ENCODE results near the gene GOLIM4.

The GOLIM4 gene

DNA sequence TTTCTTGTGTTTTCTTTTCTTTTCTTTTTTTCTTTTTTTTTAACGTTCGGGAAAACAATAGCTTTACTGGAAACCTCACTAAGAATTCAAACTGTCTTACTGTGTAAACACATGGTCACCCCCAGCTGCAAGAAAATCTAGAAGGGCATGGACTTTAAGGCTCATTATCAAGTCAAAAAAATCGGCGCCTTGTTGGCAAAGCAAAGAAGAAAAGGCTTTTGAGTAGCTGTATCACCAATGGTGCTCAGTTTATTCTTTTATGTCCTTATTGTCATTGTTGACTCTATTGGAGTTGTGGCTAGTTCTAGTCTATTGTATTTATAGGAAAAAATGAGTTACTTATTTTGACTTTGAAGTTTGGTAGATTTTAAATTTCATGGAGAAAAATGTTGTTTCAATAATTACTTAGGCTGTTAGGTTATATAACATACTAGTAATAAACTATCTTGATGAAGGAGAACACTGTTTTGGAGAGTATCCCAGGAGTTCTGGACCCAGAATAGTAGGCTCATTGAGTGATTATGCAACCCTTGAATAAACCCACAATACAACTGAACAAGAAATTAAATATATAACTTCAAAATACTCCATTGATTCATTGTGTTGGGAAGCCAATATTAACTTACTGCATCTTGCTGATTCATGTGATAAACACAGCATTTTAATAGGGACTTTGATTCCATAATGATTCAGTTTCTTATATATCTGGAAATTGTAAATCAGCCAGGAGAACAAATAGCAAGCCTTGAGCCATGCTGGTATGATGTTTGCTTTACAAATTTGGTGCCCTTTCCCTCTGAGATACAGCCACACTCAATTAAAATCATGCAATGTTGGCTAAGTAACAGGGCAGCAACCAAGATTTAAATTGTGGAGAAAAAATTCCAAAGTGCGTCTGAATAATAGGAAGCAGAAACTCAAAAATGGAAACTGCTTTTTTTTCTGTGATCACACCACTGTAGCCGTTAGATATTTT is 27.8 kb upstream of the GOLIM4 start:
- Histone ChIP-seq H3K27me3 (ENCODE audit: insufficient read depth, low read length) (no peaks in the 10 kb centered on the region), H3K36me3 (ENCODE audit: insufficient read depth, low read length) (no peaks in the 10 kb centered on the region), H3K4me3 (ENCODE audit: low read depth, low read length) (no peak overlapping the region), H3K79me2 (ENCODE audit: control insufficient read depth, insufficient read depth, low read length, unreplicated experiment) (no peaks in the 10 kb centered on the region), H3K27ac (ENCODE audit: low read depth, low read length) (no peak overlapping the region), H2AFZ (ENCODE audit: low read length, unreplicated experiment) (no peak overlapping the region), H3K4me1 (ENCODE audit: control insufficient read depth, insufficient read depth, low read length, unreplicated experiment) (peaks cover 4% of the 10 kb centered on the region)

GRCh38 chr3:168121184-168122017 is 25.7 kb upstream of the GOLIM4 start:
- H3K4me1 ChIP-seq (ENCODE audit: control insufficient read depth, insufficient read depth, low read length, unreplicated experiment), result peaks cover 12% of the 10 kb centered on the region
- peak overlapping the region; percentile 9 for H2AFZ ChIP-seq (ENCODE audit: low read length, unreplicated experiment)
- no peaks in the 10 kb centered on the region for H3K36me3 ChIP-seq (ENCODE audit: insufficient read depth, low read length)
- no peaks in the 10 kb centered on the region for H3K79me2 ChIP-seq (ENCODE audit: control insufficient read depth, insufficient read depth, low read length, unreplicated experiment)
- no peak overlapping the region for H3K27ac ChIP-seq (ENCODE audit: low read depth, low read length)
- no peaks in the 10 kb centered on the region for H3K27me3 ChIP-seq (ENCODE audit: insufficient read depth, low read length)
- H3K4me3 ChIP-seq (ENCODE audit: low read depth, low read length), result no peak overlapping the region; the same call in 1 of the 2 replicates

GRCh38 chr3:168117853-168118313 is 22.2 kb upstream of the GOLIM4 start:
- no peaks in the 10 kb centered on the region for H3K36me3 ChIP-seq (ENCODE audit: insufficient read depth, low read length)
- H2AFZ ChIP-seq (ENCODE audit: low read length, unreplicated experiment), result peak overlapping the region; percentile 53
- H3K4me1 ChIP-seq (ENCODE audit: control insufficient read depth, insufficient read depth, low read length, unreplicated experiment), result peaks cover 12% of the 10 kb centered on the region
- H3K4me3 ChIP-seq (ENCODE audit: low read depth, low read length), result no peak overlapping the region
- no peak overlapping the region for H3K27ac ChIP-seq (ENCODE audit: low read depth, low read length)
- no peaks in the 10 kb centered on the region for H3K79me2 ChIP-seq (ENCODE audit: control insufficient read depth, insufficient read depth, low read length, unreplicated experiment)
- H3K27me3 ChIP-seq (ENCODE audit: insufficient read depth, low read length), result 0 out of 2 replicates have a peak, but pooled peaks cover 2% of the 10 kb centered on the region

DNA sequence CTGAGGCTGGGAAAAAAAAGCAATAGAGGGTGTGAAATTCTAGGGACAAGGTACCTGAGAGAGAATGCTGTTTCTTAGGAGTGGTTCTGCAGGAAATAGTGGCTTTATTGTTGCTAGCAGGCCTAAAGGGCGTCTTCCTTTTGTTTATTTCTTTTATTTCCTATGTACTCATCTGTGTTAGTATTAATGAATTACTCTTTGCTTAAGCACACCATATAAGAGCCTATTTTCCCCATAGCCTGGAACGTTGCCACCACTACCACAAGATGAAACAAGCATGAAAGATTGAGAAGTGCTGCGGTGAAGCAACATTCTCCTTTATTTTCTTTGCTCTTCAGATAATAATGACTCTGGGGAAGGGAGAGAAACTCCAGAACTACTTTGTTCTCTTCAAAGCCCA is 21.3 kb upstream of the GOLIM4 start:
- no peak overlapping the region for H2AFZ ChIP-seq (ENCODE audit: low read length, unreplicated experiment)
- H3K27me3 ChIP-seq (ENCODE audit: insufficient read depth, low read length), result 0 out of 2 replicates have a peak, but pooled peaks cover 2% of the 10 kb centered on the region
- peaks cover 12% of the 10 kb centered on the region for H3K4me1 ChIP-seq (ENCODE audit: control insufficient read depth, insufficient read depth, low read length, unreplicated experiment)

GRCh38 chr3:168116279-168116678 is 20.6 kb upstream of the GOLIM4 start:
- H3K79me2 ChIP-seq (ENCODE audit: control insufficient read depth, insufficient read depth, low read length, unreplicated experiment), result no peaks in the 10 kb centered on the region
- peaks cover 12% of the 10 kb centered on the region for H3K4me1 ChIP-seq (ENCODE audit: control insufficient read depth, insufficient read depth, low read length, unreplicated experiment)
- no peaks in the 10 kb centered on the region for H3K36me3 ChIP-seq (ENCODE audit: insufficient read depth, low read length)
- H3K4me3 ChIP-seq (ENCODE audit: low read depth, low read length), result no peak overlapping the region
- 0 out of 2 replicates have a peak, but pooled peaks cover 2% of the 10 kb centered on the region for H3K27me3 ChIP-seq (ENCODE audit: insufficient read depth, low read length)
- no peak overlapping the region for H3K27ac ChIP-seq (ENCODE audit: low read depth, low read length)
- H2AFZ ChIP-seq (ENCODE audit: low read length, unreplicated experiment), result no peak overlapping the region

More for the DNA sequence above, 21.3 kb upstream of the GOLIM4 start:
- Histone ChIP-seq H3K36me3 (ENCODE audit: insufficient read depth, low read length) (no peaks in the 10 kb centered on the region), H3K4me3 (ENCODE audit: low read depth, low read length) (no peak overlapping the region), H3K79me2 (ENCODE audit: control insufficient read depth, insufficient read depth, low read length, unreplicated experiment) (no peaks in the 10 kb centered on the region), H3K27ac (ENCODE audit: low read depth, low read length) (no peak overlapping the region)

GRCh38 chr3:168113848-168114247 is 18.1 kb upstream of the GOLIM4 start:
- Histone ChIP-seq H3K27me3 (ENCODE audit: insufficient read depth, low read length) (0 out of 2 replicates have a peak, but pooled peaks cover 2% of the 10 kb centered on the region), H3K27ac (ENCODE audit: low read depth, low read length) (no peak overlapping the region), H3K4me3 (ENCODE audit: low read depth, low read length) (no peak overlapping the region), H2AFZ (ENCODE audit: low read length, unreplicated experiment) (no peak overlapping the region), H3K36me3 (ENCODE audit: insufficient read depth, low read length) (no peaks in the 10 kb centered on the region), H3K4me1 (ENCODE audit: control insufficient read depth, insufficient read depth, low read length, unreplicated experiment) (peaks cover 7% of the 10 kb centered on the region), H3K79me2 (ENCODE audit: control insufficient read depth, insufficient read depth, low read length, unreplicated experiment) (no peaks in the 10 kb centered on the region)

DNA sequence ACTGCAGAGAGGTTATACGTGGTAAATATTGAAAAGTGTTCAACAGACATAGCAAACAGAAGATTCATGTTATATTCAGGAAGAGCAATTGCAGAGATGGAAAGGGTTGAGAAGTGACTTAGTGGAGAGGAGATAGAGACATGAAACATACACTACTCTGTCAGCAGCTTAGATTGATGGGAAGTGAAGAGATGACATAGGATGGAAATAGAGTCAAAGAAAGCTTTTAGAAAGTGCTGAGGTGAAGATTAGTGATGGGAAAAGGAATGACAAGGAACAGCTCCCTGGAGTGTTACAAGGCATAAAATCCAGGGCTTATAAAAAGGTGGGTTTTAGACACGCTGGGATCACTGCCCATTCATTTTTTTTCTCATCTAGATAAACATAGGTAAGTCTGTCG is 17.2 kb upstream of the GOLIM4 start:
- Histone ChIP-seq H3K36me3 (ENCODE audit: insufficient read depth, low read length) (no peaks in the 10 kb centered on the region), H3K4me1 (ENCODE audit: control insufficient read depth, insufficient read depth, low read length, unreplicated experiment) (peaks cover 6% of the 10 kb centered on the region), H3K4me3 (ENCODE audit: low read depth, low read length) (no peak overlapping the region), H3K27me3 (ENCODE audit: insufficient read depth, low read length) (0 out of 2 replicates have a peak, but pooled peaks cover 2% of the 10 kb centered on the region), H2AFZ (ENCODE audit: low read length, unreplicated experiment) (no peak overlapping the region), H3K79me2 (ENCODE audit: control insufficient read depth, insufficient read depth, low read length, unreplicated experiment) (no peaks in the 10 kb centered on the region), H3K27ac (ENCODE audit: low read depth, low read length) (no peak overlapping the region)

GRCh38 chr3:168104361-168104760 is 8.6 kb upstream of the GOLIM4 start:
- no peaks in the 10 kb centered on the region for H3K27me3 ChIP-seq (ENCODE audit: insufficient read depth, low read length)
- no peak overlapping the region for H3K27ac ChIP-seq (ENCODE audit: low read depth, low read length)
- peaks cover 11% of the 10 kb centered on the region for H3K4me1 ChIP-seq (ENCODE audit: control insufficient read depth, insufficient read depth, low read length, unreplicated experiment)
- no peak overlapping the region for H3K4me3 ChIP-seq (ENCODE audit: low read depth, low read length)
- no peaks in the 10 kb centered on the region for H3K79me2 ChIP-seq (ENCODE audit: control insufficient read depth, insufficient read depth, low read length, unreplicated experiment)
- no peaks in the 10 kb centered on the region for H3K36me3 ChIP-seq (ENCODE audit: insufficient read depth, low read length)
- no peak overlapping the region for H2AFZ ChIP-seq (ENCODE audit: low read length, unreplicated experiment)

DNA sequence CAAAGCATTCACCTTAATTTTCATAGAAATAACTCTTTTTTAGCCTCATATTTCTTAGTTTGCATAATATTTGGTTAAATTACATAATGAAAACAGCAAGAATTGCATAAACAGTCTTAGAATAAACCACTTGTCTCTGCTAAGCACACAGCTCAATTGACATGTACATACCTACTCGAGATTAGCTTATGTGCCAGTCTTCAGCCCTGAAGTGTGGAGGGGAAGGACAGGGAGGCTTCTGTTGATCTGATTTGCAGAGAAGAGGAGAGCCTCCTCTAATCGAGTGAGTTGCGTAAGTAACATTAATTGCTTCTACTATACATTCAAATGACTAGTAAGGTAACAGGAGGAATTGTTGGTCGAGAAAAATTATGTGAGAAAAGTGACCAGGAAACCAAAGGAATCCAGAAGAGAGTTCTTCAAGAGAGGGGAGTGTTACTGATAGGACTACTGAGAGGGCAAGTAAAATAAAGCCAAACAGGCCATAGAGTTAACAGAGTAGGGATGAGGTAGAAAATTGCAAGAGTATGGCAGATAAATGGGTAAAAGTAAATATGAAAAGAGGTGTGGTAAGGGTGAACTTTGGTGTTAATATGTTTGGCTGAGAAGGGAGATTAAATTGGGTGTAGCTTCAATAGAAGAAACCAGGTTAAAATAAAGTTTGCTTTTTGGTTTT is 7.1 kb upstream of the GOLIM4 start:
- no peaks in the 10 kb centered on the region for H3K27me3 ChIP-seq (ENCODE audit: insufficient read depth, low read length)
- H3K4me3 ChIP-seq (ENCODE audit: low read depth, low read length), result no peak overlapping the region
- peaks cover 11% of the 10 kb centered on the region for H3K4me1 ChIP-seq (ENCODE audit: control insufficient read depth, insufficient read depth, low read length, unreplicated experiment)
- no peak overlapping the region for H3K27ac ChIP-seq (ENCODE audit: low read depth, low read length)
- H3K36me3 ChIP-seq (ENCODE audit: insufficient read depth, low read length), result no peaks in the 10 kb centered on the region
- no peaks in the 10 kb centered on the region for H3K79me2 ChIP-seq (ENCODE audit: control insufficient read depth, insufficient read depth, low read length, unreplicated experiment)
- H2AFZ ChIP-seq (ENCODE audit: low read length, unreplicated experiment), result no peak overlapping the region

Data from ACC112 (cell line).